H9 (cell line): Measurements from ENCODE around the gene TMTC2. TPM values are rescaled to one million over a fixed set of nuclear protein-coding genes. Genes with fewer than 3 reads are reported as not detected.

Source experiments
- DNase-seq: peaks from one replicate; pipeline ENCODE4 v3.0.0-alpha.2; 2017
- H2AFZ ChIP-seq: one replicate; pipeline ENCODE4 v1.6.1; 2013; ENCODE audit warnings: mild to moderate bottlenecking, low read length, control low read depth, moderate library complexity
- H2AK5ac ChIP-seq: 2 replicates; pipeline ENCODE4 v1.6.1; 2013; ENCODE audit warnings: low read length, control low read depth, mixed read lengths; ENCODE audit not compliant: insufficient read length
- H2BK120ac ChIP-seq: one replicate; pipeline ENCODE4 v1.6.1; 2013; ENCODE audit warnings: low read depth, mild to moderate bottlenecking, low read length, control low read depth, inconsistent platforms; ENCODE audit not compliant: poor library complexity, severe bottlenecking
- H2BK12ac ChIP-seq: 2 replicates; pipeline ENCODE4 v1.6.1; 2013; ENCODE audit warnings: low read length, control low read depth, mixed read lengths, low read depth; ENCODE audit not compliant: insufficient read length
- H2BK15ac ChIP-seq: 2 replicates; pipeline ENCODE4 v1.6.1; 2013; ENCODE audit warnings: low read depth, low read length, control low read depth
- H2BK20ac ChIP-seq: one replicate; pipeline ENCODE4 v1.6.1; 2013; ENCODE audit warnings: low read depth, mild to moderate bottlenecking, low read length, control low read depth, inconsistent platforms; ENCODE audit not compliant: poor library complexity, severe bottlenecking
- H2BK5ac ChIP-seq: 2 replicates; pipeline ENCODE4 v1.6.1; 2013; ENCODE audit warnings: low read length, control low read depth, mixed read lengths; ENCODE audit not compliant: insufficient read length
- H3K14ac ChIP-seq: 2 replicates; pipeline ENCODE4 v1.6.1; 2013; ENCODE audit warnings: low read length, control low read depth; ENCODE audit not compliant: insufficient read depth
- H3K18ac ChIP-seq: 2 replicates; pipeline ENCODE4 v1.6.1; 2013; ENCODE audit warnings: low read depth, mild to moderate bottlenecking, mixed read lengths, low read length, control low read depth; ENCODE audit not compliant: insufficient read length
- H3K23ac ChIP-seq: 2 replicates; pipeline ENCODE4 v1.6.1; 2013; ENCODE audit warnings: low read length, control low read depth, mixed read lengths, low read depth; ENCODE audit not compliant: insufficient read length
- H3K23me2 ChIP-seq: 2 replicates; pipeline ENCODE4 v1.6.1; 2013; ENCODE audit warnings: low read depth, mild to moderate bottlenecking, mixed read lengths, low read length, control low read depth; ENCODE audit not compliant: insufficient read length, poor library complexity, severe bottlenecking
- H3K27ac ChIP-seq: 2 replicates; pipeline ENCODE4 v1.5.1; 2013; ENCODE audit warnings: low read length, control low read depth, mixed read lengths, low read depth; ENCODE audit not compliant: insufficient read length
- H3K27me3 ChIP-seq: 2 replicates; pipeline ENCODE4 v1.6.1; 2013; ENCODE audit warnings: low read length, control low read depth, inconsistent platforms; ENCODE audit not compliant: insufficient read depth
- H3K4ac ChIP-seq: 2 replicates; pipeline ENCODE4 v1.6.1; 2013; ENCODE audit warnings: low read depth, mild to moderate bottlenecking, control low read depth, inconsistent platforms, low read length, moderate library complexity
- H3K4me1 ChIP-seq: 2 replicates; pipeline ENCODE4 v1.6.1; 2013; ENCODE audit warnings: low read length, control low read depth, inconsistent platforms; ENCODE audit not compliant: insufficient read depth
- H3K4me2 ChIP-seq: 2 replicates; pipeline ENCODE4 v1.6.1; 2013; ENCODE audit warnings: low read length, control low read depth, mixed read lengths; ENCODE audit not compliant: insufficient read length, insufficient read depth
- H3K56ac ChIP-seq: 2 replicates; pipeline ENCODE4 v1.6.1; 2013; ENCODE audit warnings: low read depth, mild to moderate bottlenecking, mixed read lengths, low read length, control low read depth; ENCODE audit not compliant: insufficient read length
- H3K79me1 ChIP-seq: 2 replicates; pipeline ENCODE4 v1.6.1; 2013; ENCODE audit warnings: low read depth, mild to moderate bottlenecking, moderate library complexity, low read length, control low read depth, inconsistent platforms; ENCODE audit not compliant: insufficient read depth, poor library complexity, severe bottlenecking
- H3K79me2 ChIP-seq: 2 replicates; pipeline ENCODE4 v1.6.1; 2013; ENCODE audit warnings: low read length, control low read depth, inconsistent platforms; ENCODE audit not compliant: insufficient read depth
- H3K9ac ChIP-seq: 2 replicates; pipeline ENCODE4 v1.6.1; 2013; ENCODE audit warnings: low read length, control low read depth, mixed read lengths; ENCODE audit not compliant: insufficient read length; ENCODE audit errors: extremely low read depth
- H3K9me3 ChIP-seq: one replicate; pipeline ENCODE4 v1.6.1; 2013; ENCODE audit warnings: low read depth, low read length, inconsistent platforms; ENCODE audit not compliant: control insufficient read depth
- H3T11ph ChIP-seq: one replicate; pipeline ENCODE4 v1.6.1; 2013; ENCODE audit warnings: mild to moderate bottlenecking, low read length, control low read depth, inconsistent platforms
- H4K20me1 ChIP-seq: one replicate; pipeline ENCODE4 v1.6.1; 2013; ENCODE audit not compliant: control insufficient read depth, insufficient read length, insufficient read depth
- H4K5ac ChIP-seq: 2 replicates; pipeline ENCODE4 v1.6.1; 2013; ENCODE audit warnings: low read depth, mild to moderate bottlenecking, mixed read lengths, low read length, control low read depth; ENCODE audit not compliant: insufficient read length
- H4K8ac ChIP-seq: replicated peaks from 2 replicates; pipeline ENCODE4 v1.6.1; 2013; ENCODE audit warnings: low read length, control low read depth, mixed read lengths, low read depth; ENCODE audit not compliant: insufficient read length
- H4K91ac ChIP-seq: 2 replicates; pipeline ENCODE4 v1.6.1; 2013; ENCODE audit warnings: low read depth, mild to moderate bottlenecking, moderate library complexity, mixed read lengths, low read length, control low read depth; ENCODE audit not compliant: insufficient read length
- H3K27ac Mint-ChIP-seq, 3 experiments: 2 replicates in 2 of 3; 3 replicates in 1 of 3; pipeline ENCODE4 v1.8.0; 2020 to 2021; ENCODE audit warnings: mixed read lengths in 3 of 3, mild to moderate bottlenecking in 1 of 3, moderate library complexity in 1 of 3
- H3K27me3 Mint-ChIP-seq: 2 replicates; pipeline ENCODE4 v1.8.0; 2021; ENCODE audit warnings: low read depth, mild to moderate bottlenecking, moderate library complexity, mixed read lengths
- H3K36me3 Mint-ChIP-seq, 3 experiments: 2 replicates in 2 of 3; 3 replicates in 1 of 3; pipeline ENCODE4 v1.8.0; 2020 to 2021; ENCODE audit warnings: low read depth in 3 of 3, mixed read lengths in 3 of 3; ENCODE audit not compliant: insufficient read depth in 1 of 3
- H3K4me1 Mint-ChIP-seq, 2 experiments: 2 replicates each; pipeline ENCODE4 v1.8.0; 2020; ENCODE audit warnings: mixed read lengths in 2 of 2
- H3K4me3 Mint-ChIP-seq, 2 experiments: 2 replicates in 1 of 2; 3 replicates in 1 of 2; pipeline ENCODE4 v1.8.0; 2020 to 2021; ENCODE audit warnings: mild to moderate bottlenecking in 2 of 2, mixed read lengths in 2 of 2, moderate library complexity in 1 of 2
- H3K9me3 Mint-ChIP-seq, 2 experiments: 2 replicates in 1 of 2; 3 replicates in 1 of 2; pipeline ENCODE4 v1.8.0; 2020; ENCODE audit warnings: mild to moderate bottlenecking in 2 of 2, mixed read lengths in 2 of 2, moderate library complexity in 1 of 2
- CTCF ChIP-seq: fragments of 200-600 bp; sonication (generic); conservative IDR thresholded peaks from 3 replicates; pipeline ENCODE4 v1.8.0; 2021; ENCODE audit warnings: antibody characterized with exemption, mild to moderate bottlenecking
- WGBS: extraction: QIAGEN DNeasy Blood & Tissue Kit; methylation state at CpG from one replicate; pipeline ENCODE4 v1.1.7; 2013; ENCODE audit warnings: missing lambda C conversion rate, low lambda C conversion rate, mixed read lengths; ENCODE audit not compliant: insufficient read length; ENCODE audit errors: extremely low coverage; 5-methylcytosine and 5-hydroxymethylcytosine counted together
- total RNA-seq: library from RNA; stranded (reverse); gene quantifications from 2 replicates; pipeline ENCODE4 v1.2.1, GENCODE V29; 2021

Gene TMTC2
- total RNA-seq, 1 experiment from 2014 or later, result 3.1 TPM

DNA sequence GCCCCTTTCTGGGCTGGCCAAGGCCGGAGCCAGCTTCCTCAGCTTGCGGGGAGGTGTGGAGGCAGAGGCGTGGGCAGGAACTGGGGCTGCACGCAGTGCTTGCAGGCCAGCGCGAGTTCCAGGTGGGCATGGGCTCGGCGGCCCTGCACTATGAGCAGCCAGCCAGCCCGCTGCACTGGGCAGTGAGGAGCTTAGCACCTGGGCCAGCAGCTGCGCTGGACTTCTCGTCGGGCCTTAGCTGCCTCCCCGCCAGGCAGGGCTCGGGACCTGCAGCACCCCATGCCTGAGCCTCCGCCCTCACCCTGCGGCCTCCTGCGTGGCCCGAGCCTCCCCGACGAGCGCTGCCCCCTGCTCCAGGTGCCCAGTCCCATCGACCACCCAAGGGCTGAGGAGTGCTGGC is 42.0 kb downstream of the TMTC2 start:
- no peak overlapping the region for H3K14ac ChIP-seq
- H3K27me3 ChIP-seq, result no peaks in the 10 kb centered on the region
- H3K56ac ChIP-seq, result no peak overlapping the region
- H3K9ac ChIP-seq, result no peak overlapping the region
- H2BK15ac ChIP-seq, result no peak overlapping the region
- no peaks in the 10 kb centered on the region for H3K79me2 ChIP-seq
- H2BK20ac ChIP-seq, result no peak overlapping the region
- no peak overlapping the region for H4K5ac ChIP-seq
- no peaks in the 10 kb centered on the region for H4K20me1 ChIP-seq
- DNase-seq, result no peak
- no peak overlapping the region for H4K8ac ChIP-seq
- no peak overlapping the region for H3K23ac ChIP-seq
- no peaks in the 10 kb centered on the region for H3K27me3 Mint-ChIP-seq
- H3K23me2 ChIP-seq, result no peaks in the 10 kb centered on the region
- no peak overlapping the region for H3K27ac Mint-ChIP-seq
- peaks cover 0 to 10% (median 6%) of the 10 kb centered on the region in 3 experiments; a peak in 6 of 7 replicates for H3K36me3 Mint-ChIP-seq
- peaks cover 13% of the 10 kb centered on the region in 2 experiments for H3K4me1 Mint-ChIP-seq
- no peak for TF ChIP-seq CTCF
- no peak overlapping the region for H2BK5ac ChIP-seq
- no peaks in the 10 kb centered on the region; the same call in 1 of the 2 replicates for H3K4me1 ChIP-seq
- H2AK5ac ChIP-seq, result no peak overlapping the region
- H3T11ph ChIP-seq, result no peak overlapping the region
- peaks cover 0 to 3% of the 10 kb centered on the region in 2 experiments; a peak in 1 of 5 replicates for H3K9me3 Mint-ChIP-seq
- no peak overlapping the region for H2BK120ac ChIP-seq
- no peaks in the 10 kb centered on the region for H3K79me1 ChIP-seq
- H3K4me3 Mint-ChIP-seq, result no peak overlapping the region
- no peak overlapping the region for H2AFZ ChIP-seq
- H3K27ac ChIP-seq, result no peak overlapping the region
- no peak overlapping the region for H4K91ac ChIP-seq
- WGBS, result no CpG with 5 or more reads among the region's 22 CpGs
- no peak overlapping the region for H3K18ac ChIP-seq
- no peak overlapping the region for H2BK12ac ChIP-seq
- H3K4me2 ChIP-seq, result no peak overlapping the region
- H3K9me3 ChIP-seq, result no peaks in the 10 kb centered on the region
- H3K4ac ChIP-seq, result no peak overlapping the region
